SK-N-SH (cell line): ENCODE results near the gene TMEM117.

Source experiments
- CHD2 ChIP-seq: fragments of 150-350 bp; IDR thresholded peaks from 2 replicates; pipeline ENCODE4 v1.6.1; 2018; ENCODE audit warnings: low read length; ENCODE audit not compliant: partially characterized antibody
- CTCF ChIP-seq: fragments of 200-600 bp; sonication (generic); IDR thresholded peaks from 2 replicates; pipeline ENCODE4 v1.6.1; 2017; ENCODE audit warnings: antibody characterized with exemption, mild to moderate bottlenecking, moderate library complexity
- MXI1 ChIP-seq: IDR thresholded peaks from 2 replicates; pipeline ENCODE4 v1.6.1; 2012; ENCODE audit warnings: mild to moderate bottlenecking, low read depth, low read length, improper control_type of control experiment
- PBX3 ChIP-seq: IDR thresholded peaks from 2 replicates; pipeline ENCODE4; 2012
- REST ChIP-seq: IDR thresholded peaks from 2 replicates; pipeline ENCODE4 v1.6.1; 2012; ENCODE audit warnings: mild to moderate bottlenecking, low read depth, low read length, moderate library complexity
- TAF1 ChIP-seq: IDR thresholded peaks from 2 replicates; pipeline ENCODE4 v1.6.1; 2012; ENCODE audit warnings: low read depth, mild to moderate bottlenecking, low read length, moderate library complexity, borderline replicate concordance
- TCF12 ChIP-seq: IDR thresholded peaks from 2 replicates; pipeline ENCODE4 v1.4.0; 2012
- USF2 ChIP-seq: fragments of 150-350 bp; IDR thresholded peaks from 2 replicates; pipeline ENCODE4 v1.6.1; 2017; ENCODE audit warnings: antibody characterized with exemption, low read length, low read depth, borderline replicate concordance

GRCh38 chr12:44117337-44117736, 281.5 kb downstream of the TMEM117 start:
- TF ChIP-seq CHD2 (no peak), TAF1 (no peak), CTCF (no peak), USF2 (no peak), PBX3 (no peak), MXI1 (no peak), REST (no peak), TCF12 (no peak)
